Endothelial cell of umbilical vein (primary cell): ENCODE measurements around the gene PDE6B. TPM values are rescaled to one million over a fixed set of nuclear protein-coding genes. Genes with fewer than 3 reads are reported as not detected.

Source experiments
- BruUV-seq: library from RNA; stranded (reverse); fragments of 400-500 nt; replicated peaks from 2 replicates; lab custom pipeline; 2021; lab: Mats Ljungman, UMichigan
- CTCF ChIA-PET: fragments of 300-600, 350-600 bp; sonication (Branson Sonifier 250); formaldehyde crosslinking; loops from one replicate; lab custom pipeline; 2021; ENCODE audit warnings: antibody characterized with exemption, inconsistent platforms; lab: Charles Lee
- POLR2A ChIA-PET: fragments of 300-600, 350-600 bp; sonication (Branson Sonifier 250); formaldehyde crosslinking; loops from one replicate; lab custom pipeline; 2021; ENCODE audit warnings: antibody characterized with exemption, inconsistent platforms; lab: Charles Lee
- DNase-seq: peaks from one replicate; pipeline ENCODE4 v3.0.0-alpha.2; 2011; ENCODE audit warnings: low read depth, low spot score
- FAIRE-seq: peaks from 2 replicates; lab custom pipeline; 2011; peaks lifted over from hg19 to GRCh38; lab: Jason Lieb, UNC
- H2AFZ ChIP-seq: 2 replicates; pipeline ENCODE4 v1.6.0; 2012; ENCODE audit warnings: low read depth, low read length, control low read depth, inconsistent platforms
- H3K27ac ChIP-seq: 2 replicates; pipeline ENCODE4 v1.5.1; 2011; ENCODE audit warnings: low read depth, mild to moderate bottlenecking, control low read depth, low read length, moderate library complexity; ENCODE audit not compliant: insufficient read depth
- H3K27me3 ChIP-seq, 2 experiments: 2 replicates each; pipeline versions ENCODE4 v1.6.0 to v1.6.1; 2011; ENCODE audit warnings: low read length in 2 of 2, mixed read lengths in 1 of 2; ENCODE audit not compliant: control insufficient read depth in 2 of 2, insufficient read depth in 2 of 2
- H3K36me3 ChIP-seq, 2 experiments: 2 replicates in 1 of 2; 3 replicates in 1 of 2; pipeline ENCODE4 v1.5.1; 2011; ENCODE audit warnings: low read length in 2 of 2, mild to moderate bottlenecking in 1 of 2, moderate library complexity in 1 of 2; ENCODE audit not compliant: control insufficient read depth in 2 of 2, insufficient read depth in 2 of 2; ENCODE audit errors: extremely low read depth in 1 of 2
- H3K4me1 ChIP-seq: 3 replicates; pipeline ENCODE4 v1.5.1; 2011; ENCODE audit warnings: mild to moderate bottlenecking, low read length; ENCODE audit not compliant: control insufficient read depth, insufficient read depth; ENCODE audit errors: extremely low read depth
- H3K4me2 ChIP-seq: 2 replicates; pipeline ENCODE4 v1.6.1; 2011; ENCODE audit warnings: low read length, control low read depth, mixed read lengths; ENCODE audit not compliant: insufficient read depth
- H3K4me3 ChIP-seq, 3 experiments: fragments of 200-600 bp in 1 of 3; sonication (generic), shearing (Covaris generic) in 1 of 3; replicated peaks in 1 of 3; 2 replicates each; pipeline ENCODE4 v1.5.1; 2011 to 2016; ENCODE audit warnings: control low read depth in 3 of 3, low read length in 3 of 3, mild to moderate bottlenecking in 2 of 3, inconsistent platforms in 1 of 3, low read depth in 1 of 3, moderate library complexity in 1 of 3; ENCODE audit not compliant: insufficient read depth in 1 of 3
- H3K79me2 ChIP-seq: 2 replicates; pipeline ENCODE4 v1.6.0; 2012; ENCODE audit warnings: low read length, inconsistent platforms; ENCODE audit not compliant: control insufficient read depth, insufficient read depth
- H3K9ac ChIP-seq: replicated peaks from 2 replicates; pipeline ENCODE3; 2011; ENCODE audit warnings: low read length, control low read depth; ENCODE audit not compliant: insufficient read depth; ENCODE audit errors: extremely low read depth
- H3K9me1 ChIP-seq: replicated peaks from 3 replicates; pipeline ENCODE4 v1.6.0; 2011; ENCODE audit warnings: mild to moderate bottlenecking, low read length; ENCODE audit not compliant: control insufficient read depth, insufficient read depth; ENCODE audit errors: extremely low read depth
- H3K9me3 ChIP-seq: replicated peaks from 2 replicates; pipeline ENCODE4 v1.5.1; 2012; ENCODE audit warnings: low read length, inconsistent platforms; ENCODE audit not compliant: control insufficient read depth, insufficient read depth
- H4K20me1 ChIP-seq: replicated peaks from 2 replicates; pipeline ENCODE3; 2011; ENCODE audit warnings: mild to moderate bottlenecking, low read length; ENCODE audit not compliant: control insufficient read depth, insufficient read depth; ENCODE audit errors: extremely low read depth
- EZH2 ChIP-seq: IDR thresholded peaks from 2 replicates; pipeline ENCODE4 v1.6.1; 2012; ENCODE audit warnings: borderline replicate concordance, low read depth, mild to moderate bottlenecking, moderate library complexity, low read length, inconsistent platforms; ENCODE audit not compliant: severe bottlenecking
- FOS ChIP-seq: IDR thresholded peaks from 2 replicates; pipeline ENCODE4 v1.6.1; 2011; ENCODE audit warnings: mild to moderate bottlenecking, low read length, moderate library complexity, borderline replicate concordance; ENCODE audit not compliant: insufficient read depth
- GATA2 ChIP-seq: IDR thresholded peaks from 2 replicates; pipeline ENCODE4 v1.7.0; 2011; ENCODE audit warnings: low read depth, mild to moderate bottlenecking, moderate library complexity, mixed read lengths, low read length; ENCODE audit not compliant: insufficient read length, insufficient read depth
- JUN ChIP-seq: IDR thresholded peaks from 2 replicates; pipeline ENCODE4 v1.6.1; 2011; ENCODE audit warnings: borderline replicate concordance, low read depth; ENCODE audit not compliant: insufficient read length, insufficient read depth
- MYC ChIP-seq: IDR thresholded peaks from one replicate; pipeline ENCODE4 v1.6.1; 2011; ENCODE audit warnings: mild to moderate bottlenecking, low read depth, low read length
- POLR2A ChIP-seq: IDR thresholded peaks from 2 replicates; pipeline ENCODE4 v1.6.1; 2012; ENCODE audit warnings: low read depth, mild to moderate bottlenecking, control low read depth, low read length
- POLR2AphosphoS5 ChIP-seq: IDR thresholded peaks from 2 replicates; pipeline ENCODE4 v1.6.1; 2012; ENCODE audit warnings: low read depth, mild to moderate bottlenecking, control low read depth, low read length, moderate library complexity; ENCODE audit not compliant: insufficient read depth
- dilution Hi-C: fragments of 300-500 bp; cut with MboI; formaldehyde crosslinking; loops from one replicate; pipeline ENCODE4 v1.15.0; 2019; ENCODE audit warnings: low sequenced_read_pairs; ENCODE audit not compliant: extremely low pct_ligation_motif_present
- intact Hi-C: fragments of 100-400 bp; cut with micrococcal nuclease; formaldehyde crosslinking; loops from one replicate; pipeline ENCODE4 v1.10.0; 2022
- polyA plus RNA-seq, 4 experiments: library from polyadenylated mRNA; depleted of rRNA in 3 of 4; stranded (reverse) in 3 of 4; unstranded in 1 of 4; fragments of >200 nt; gene quantifications; 2 replicates each; pipeline versions ENCODE4 v1.2.1 to v1.2.3, GENCODE V29; 2011 to 2012; ENCODE audit warnings: missing spikeins in 1 of 4
- total RNA-seq: library from RNA; stranded (reverse); gene quantifications from 2 replicates; pipeline ENCODE4 v1.2.3, GENCODE V29; 2021
- TF ChIP-seq, protein P1 (sequence below): IDR thresholded peaks from 2 replicates; pipeline ENCODE4 v1.6.1; 2011; ENCODE audit not compliant: insufficient read depth, insufficient read length
- TF ChIP-seq, protein P2 (sequence below), 2 donors: IDR thresholded peaks; 1 replicate in 1 of 2; 2 replicates in 1 of 2; pipeline ENCODE4 v1.5.1; 2011; ENCODE audit warnings: low read length in 2 of 2, mild to moderate bottlenecking in 2 of 2, moderate library complexity in 2 of 2, control low read depth in 1 of 2, inconsistent platforms in 1 of 2, low read depth in 1 of 2; ENCODE audit not compliant: insufficient read depth in 1 of 2; ENCODE audit errors: extremely low read depth in 1 of 2

Gene PDE6B
- total and polyA plus RNA-seq, 2 donors (not counting 3 experiments of a cell fraction or from before 2014, with no cell fraction given), result 0.77 to 1.8 TPM

DNA sequence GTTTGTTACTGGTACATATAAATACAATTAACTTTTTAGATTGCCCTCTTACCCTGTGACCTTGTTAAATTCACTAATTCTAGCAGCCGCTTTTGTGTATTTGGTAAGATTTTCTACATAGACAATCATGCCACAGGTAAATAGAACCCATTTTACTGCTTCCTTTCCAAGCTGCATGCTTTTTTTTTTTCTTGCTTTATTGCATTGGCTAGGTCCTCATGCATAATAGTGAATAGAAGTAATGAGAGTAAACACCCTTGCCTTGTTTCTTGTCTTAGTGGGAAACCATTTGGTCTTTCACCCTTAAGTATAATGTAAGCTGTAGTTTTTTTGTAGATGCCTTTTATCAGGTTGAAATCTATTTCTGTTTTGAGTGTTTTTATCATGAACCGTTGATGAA, 41.6 kb upstream of the PDE6B start:
- ChIA-PET POLR2A (no interaction called here), CTCF (interaction anchor here (0.8 kb wide), 1 partner anchor 17 kb away, joined by 3 read pairs; no protein-coding TSS in a partner anchor)
- BruUV-seq, result no TSS peak
- Histone ChIP-seq H3K4me1 (no peaks in the 10 kb centered on the region), H3K27me3 (peaks cover 8 to 16% of the 10 kb centered on the region in 2 experiments), H3K4me2 (no peak overlapping the region), H3K79me2 (no peaks in the 10 kb centered on the region), H3K36me3 (no peaks in the 10 kb centered on the region), H3K9ac (no peak overlapping the region), H3K9me3 (no peaks in the 10 kb centered on the region), H3K9me1 (no peaks in the 10 kb centered on the region), H2AFZ (no peak overlapping the region), H4K20me1 (no peaks in the 10 kb centered on the region), H3K4me3 (no peak overlapping the region), H3K27ac (no peak overlapping the region)
- TF ChIP-seq, protein P1, sequence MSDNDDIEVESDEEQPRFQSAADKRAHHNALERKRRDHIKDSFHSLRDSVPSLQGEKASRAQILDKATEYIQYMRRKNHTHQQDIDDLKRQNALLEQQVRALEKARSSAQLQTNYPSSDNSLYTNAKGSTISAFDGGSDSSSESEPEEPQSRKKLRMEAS, result no peak
- TF ChIP-seq POLR2AphosphoS5 (no peak), GATA2 (no peak), FOS (no peak), POLR2A (no peak), EZH2 (no peak), MYC (no peak), JUN (no peak)
- TF ChIP-seq, protein P2, sequence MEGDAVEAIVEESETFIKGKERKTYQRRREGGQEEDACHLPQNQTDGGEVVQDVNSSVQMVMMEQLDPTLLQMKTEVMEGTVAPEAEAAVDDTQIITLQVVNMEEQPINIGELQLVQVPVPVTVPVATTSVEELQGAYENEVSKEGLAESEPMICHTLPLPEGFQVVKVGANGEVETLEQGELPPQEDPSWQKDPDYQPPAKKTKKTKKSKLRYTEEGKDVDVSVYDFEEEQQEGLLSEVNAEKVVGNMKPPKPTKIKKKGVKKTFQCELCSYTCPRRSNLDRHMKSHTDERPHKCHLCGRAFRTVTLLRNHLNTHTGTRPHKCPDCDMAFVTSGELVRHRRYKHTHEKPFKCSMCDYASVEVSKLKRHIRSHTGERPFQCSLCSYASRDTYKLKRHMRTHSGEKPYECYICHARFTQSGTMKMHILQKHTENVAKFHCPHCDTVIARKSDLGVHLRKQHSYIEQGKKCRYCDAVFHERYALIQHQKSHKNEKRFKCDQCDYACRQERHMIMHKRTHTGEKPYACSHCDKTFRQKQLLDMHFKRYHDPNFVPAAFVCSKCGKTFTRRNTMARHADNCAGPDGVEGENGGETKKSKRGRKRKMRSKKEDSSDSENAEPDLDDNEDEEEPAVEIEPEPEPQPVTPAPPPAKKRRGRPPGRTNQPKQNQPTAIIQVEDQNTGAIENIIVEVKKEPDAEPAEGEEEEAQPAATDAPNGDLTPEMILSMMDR (IDR thresholded peaks at IDR 0.05; ENCODE audit: extremely low read depth in 1 of 2, insufficient read depth in 1 of 2, low read depth in 1 of 2, low read length in 2 of 2), result no peak
- FAIRE-seq, result no peak
- dilution Hi-C loops (no loop called here), intact Hi-C loops (no loop called here)
- DNase-seq, result no peak
